ENCODE results near the gene TMEM95. TPM values are rescaled to one million over a fixed set of nuclear protein-coding genes. Genes with fewer than 3 reads are reported as not detected.

The TMEM95 gene, protein sequence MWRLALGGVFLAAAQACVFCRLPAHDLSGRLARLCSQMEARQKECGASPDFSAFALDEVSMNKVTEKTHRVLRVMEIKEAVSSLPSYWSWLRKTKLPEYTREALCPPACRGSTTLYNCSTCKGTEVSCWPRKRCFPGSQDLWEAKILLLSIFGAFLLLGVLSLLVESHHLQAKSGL
- not detected in 2 replicates for total RNA-seq

GRCh38 chr17:7355053-7355452, at the start of gene TMEM95:
TSS of gene TMEM95 (plus strand) at chr17:7355156. CDS start at chr17:7355205, 49 bp downstream.
- Histone ChIP-seq H3K27ac (ENCODE audit: low read depth, low read length) (peak within 1 kb of the TSS; percentile 46), H3K9me3 (ENCODE audit: low read depth, low read length) (no peaks in the 10 kb centered on the region), H3K4me1 (ENCODE audit: insufficient read depth, low read length) (peaks cover 28% of the 10 kb centered on the region), H3K27me3 (ENCODE audit: insufficient read depth, low read length) (no peaks in the 10 kb centered on the region), H3K36me3 (ENCODE audit: insufficient read depth, low read length) (no peaks in the 10 kb centered on the region), H3K79me2 (ENCODE audit: insufficient read depth, low read length) (peaks cover 39% of the 10 kb centered on the region), H3K4me3 (ENCODE audit: insufficient read depth, low read length) (peak within 1 kb of the TSS; percentile 95), H3K4me2 (ENCODE audit: insufficient read depth, low read length) (peak within 1 kb of the TSS; percentile 96), H4K20me1 (ENCODE audit: insufficient read depth, low read length) (peaks cover 26% of the 10 kb centered on the region), H2AFZ (ENCODE audit: low read length) (no peak within 1 kb of the TSS)
- DNase-seq (ENCODE audit: insufficient read length, low spot score, missing footprints): peak; percentile 39
- no peak for TF ChIP-seq CTCF (IDR thresholded peaks at IDR 0.05; ENCODE audit: extremely low read depth, low read depth, low read length)

- H3K4me2 ChIP-seq (ENCODE audit: insufficient read depth, low read length): peak within 1 kb of the TSS; percentile 97
- TF ChIP-seq CTCF (IDR thresholded peaks at IDR 0.05; ENCODE audit: extremely low read depth, low read depth, low read length): no peak
- peak; percentile 100 for DNase-seq (ENCODE audit: insufficient read length, low spot score, missing footprints)
Observed at GRCh38 chr17:7306911-7307685, 47.9 kb upstream of the TMEM95 start, which contains the start of gene EIF5A. TSS of gene EIF5A (plus strand) at chr17:7307628. CDS start at chr17:7309636, 2,008 bp downstream.

DNA sequence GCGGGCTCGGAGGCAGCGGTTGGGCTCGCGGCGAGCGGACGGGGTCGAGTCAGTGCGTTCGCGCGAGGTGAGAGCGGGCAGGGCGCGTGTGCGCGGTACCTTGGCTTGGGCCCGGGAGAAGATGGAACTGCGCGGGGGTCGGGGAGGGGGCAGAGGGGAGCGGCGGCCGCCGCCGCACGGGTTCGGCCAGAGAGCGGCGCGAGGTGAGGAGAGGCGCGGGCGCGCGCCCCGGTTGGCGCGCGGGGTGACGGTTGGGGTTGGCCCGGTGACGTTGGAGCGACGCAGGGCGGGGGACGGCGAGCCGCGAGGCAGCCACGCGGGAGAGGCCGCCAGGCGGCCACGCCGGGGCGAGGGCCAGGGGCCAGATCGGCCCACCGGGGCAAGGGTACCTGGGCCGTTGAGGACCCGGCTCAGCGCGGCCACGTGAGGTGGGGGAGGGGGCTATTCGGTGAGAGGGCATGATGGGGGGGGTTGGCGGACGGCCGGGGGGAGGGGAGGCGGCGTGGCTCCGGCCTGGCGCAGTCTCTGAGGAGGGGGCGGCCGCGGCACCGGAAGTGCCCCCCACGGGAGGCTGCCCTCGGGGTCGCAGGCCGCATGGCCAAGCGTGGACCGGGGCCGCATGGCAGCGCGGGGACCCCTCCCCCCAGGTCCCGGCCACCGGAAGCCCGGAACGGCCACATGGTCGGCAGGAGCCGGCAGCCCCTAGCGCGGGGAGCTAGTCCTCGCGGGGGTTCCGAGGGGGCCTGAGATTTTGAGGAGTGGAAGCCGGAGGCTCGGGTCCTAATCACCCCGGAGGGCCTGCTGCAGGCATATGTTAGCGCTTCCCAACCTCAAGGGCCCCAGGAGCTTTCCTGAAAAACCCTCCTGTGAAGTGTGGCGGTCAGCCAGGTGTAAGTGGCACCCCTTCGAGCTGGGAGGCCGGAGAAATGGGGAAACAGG, 47.0 kb upstream of the TMEM95 start:
- no peak for TF ChIP-seq CTCF (IDR thresholded peaks at IDR 0.05; ENCODE audit: extremely low read depth, low read depth, low read length)
- H3K79me2 ChIP-seq (ENCODE audit: insufficient read depth, low read length): peaks cover 51% of the 10 kb centered on the region
- peaks cover 44% of the 10 kb centered on the region for H4K20me1 ChIP-seq (ENCODE audit: insufficient read depth, low read length)
- no peak overlapping the region for H2AFZ ChIP-seq (ENCODE audit: low read length)
- peaks cover 35% of the 10 kb centered on the region for H3K36me3 ChIP-seq (ENCODE audit: insufficient read depth, low read length)
- DNase-seq (ENCODE audit: insufficient read length, low spot score, missing footprints): peak; percentile 90
- peaks cover 19% of the 10 kb centered on the region for H3K4me1 ChIP-seq (ENCODE audit: insufficient read depth, low read length)
- peak overlapping the region; percentile 73 for H3K4me2 ChIP-seq (ENCODE audit: insufficient read depth, low read length)
- H3K9me3 ChIP-seq (ENCODE audit: low read depth, low read length): no peaks in the 10 kb centered on the region
- peak overlapping the region; percentile 75 for H3K4me3 ChIP-seq (ENCODE audit: insufficient read depth, low read length)
- H3K27ac ChIP-seq (ENCODE audit: low read depth, low read length): peak overlapping the region; percentile 52
- no peaks in the 10 kb centered on the region for H3K27me3 ChIP-seq (ENCODE audit: insufficient read depth, low read length)

More at GRCh38 chr17:7306911-7307685, 47.9 kb upstream of the TMEM95 start, which contains the start of gene EIF5A:
- Histone ChIP-seq H3K4me1 (ENCODE audit: insufficient read depth, low read length) (peaks cover 12% of the 10 kb centered on the region), H3K4me3 (ENCODE audit: insufficient read depth, low read length) (peak within 1 kb of the TSS; percentile 76), H3K9me3 (ENCODE audit: low read depth, low read length) (no peaks in the 10 kb centered on the region), H3K27me3 (ENCODE audit: insufficient read depth, low read length) (no peaks in the 10 kb centered on the region), H3K36me3 (ENCODE audit: insufficient read depth, low read length) (peaks cover 27% of the 10 kb centered on the region), H3K27ac (ENCODE audit: low read depth, low read length) (peak within 1 kb of the TSS; percentile 82), H4K20me1 (ENCODE audit: insufficient read depth, low read length) (peaks cover 36% of the 10 kb centered on the region), H3K79me2 (ENCODE audit: insufficient read depth, low read length) (peaks cover 44% of the 10 kb centered on the region), H2AFZ (ENCODE audit: low read length) (peak within 1 kb of the TSS; percentile 97)
